Testis (tissue), 2 donors: Measurements from ENCODE around the gene CENPT.

Experiments used
- CTCF ChIP-seq, 3 experiments: fragments of 450-650 bp in 2 of 3; fragments of 200-600 bp in 1 of 3; sonication (generic) in 1 of 3; IDR thresholded peaks; one replicate each; pipeline ENCODE4 v1.5.1; 2016 to 2019; ENCODE audit warnings: antibody characterized with exemption in 3 of 3, mild to moderate bottlenecking in 2 of 3, moderate library complexity in 1 of 3
- POLR2A ChIP-seq: fragments of 450-650 bp; IDR thresholded peaks from one replicate; pipeline ENCODE4 v1.6.1; 2017; ENCODE audit warnings: antibody characterized with exemption, mild to moderate bottlenecking, moderate library complexity

DNA sequence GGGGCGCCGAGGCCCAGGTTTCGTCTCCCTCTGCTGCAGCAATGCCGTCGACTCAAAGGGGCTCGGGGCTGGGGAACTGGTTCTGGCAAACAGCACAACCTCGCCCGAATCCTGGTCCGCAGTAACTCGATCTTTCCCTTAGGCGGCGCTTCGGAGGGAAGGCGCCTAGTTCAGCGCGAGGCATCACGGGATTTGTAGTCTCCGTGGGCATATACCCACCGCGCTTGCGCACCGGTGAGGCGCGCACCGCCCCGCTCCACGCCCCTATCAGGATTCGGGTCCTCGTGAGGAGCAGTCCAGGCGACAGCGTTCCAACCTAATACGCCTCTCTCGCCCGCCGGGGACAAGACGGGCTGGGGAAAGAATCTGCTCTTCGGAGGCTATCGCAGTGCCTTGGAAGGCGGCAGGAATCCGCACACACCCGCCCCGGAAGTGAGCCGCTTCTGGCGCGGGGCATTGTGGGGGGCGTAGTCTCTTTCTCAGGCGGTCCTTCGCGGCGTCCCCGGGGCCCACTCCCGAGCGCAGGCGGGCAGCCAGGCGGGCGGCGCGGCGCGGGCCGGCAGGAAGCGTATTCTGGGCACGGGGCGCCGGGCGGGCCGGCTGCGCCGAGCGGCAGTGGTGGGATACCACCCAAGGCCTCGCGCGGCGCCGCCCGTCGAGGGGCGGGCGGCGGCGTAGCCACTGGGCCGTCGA lies 5.5 kb downstream of the CENPT start, which contains the start of gene THAP11:
- TF ChIP-seq CTCF (IDR thresholded peaks at IDR 0.05) (peak; percentile 88 to 97 (median 93)), POLR2A (no peak)
